Measurements from ENCODE around the gene TSPAN33.
A peak's percentile ranks its signal among the peaks of the same experiment; 100 is the strongest.
"Not testable (repeated sequence)": the region's sequence is repeated elsewhere in the genome, so short reads cannot be mapped to it uniquely, and the experiment has no call there.

TSPAN33 gene

DNA sequence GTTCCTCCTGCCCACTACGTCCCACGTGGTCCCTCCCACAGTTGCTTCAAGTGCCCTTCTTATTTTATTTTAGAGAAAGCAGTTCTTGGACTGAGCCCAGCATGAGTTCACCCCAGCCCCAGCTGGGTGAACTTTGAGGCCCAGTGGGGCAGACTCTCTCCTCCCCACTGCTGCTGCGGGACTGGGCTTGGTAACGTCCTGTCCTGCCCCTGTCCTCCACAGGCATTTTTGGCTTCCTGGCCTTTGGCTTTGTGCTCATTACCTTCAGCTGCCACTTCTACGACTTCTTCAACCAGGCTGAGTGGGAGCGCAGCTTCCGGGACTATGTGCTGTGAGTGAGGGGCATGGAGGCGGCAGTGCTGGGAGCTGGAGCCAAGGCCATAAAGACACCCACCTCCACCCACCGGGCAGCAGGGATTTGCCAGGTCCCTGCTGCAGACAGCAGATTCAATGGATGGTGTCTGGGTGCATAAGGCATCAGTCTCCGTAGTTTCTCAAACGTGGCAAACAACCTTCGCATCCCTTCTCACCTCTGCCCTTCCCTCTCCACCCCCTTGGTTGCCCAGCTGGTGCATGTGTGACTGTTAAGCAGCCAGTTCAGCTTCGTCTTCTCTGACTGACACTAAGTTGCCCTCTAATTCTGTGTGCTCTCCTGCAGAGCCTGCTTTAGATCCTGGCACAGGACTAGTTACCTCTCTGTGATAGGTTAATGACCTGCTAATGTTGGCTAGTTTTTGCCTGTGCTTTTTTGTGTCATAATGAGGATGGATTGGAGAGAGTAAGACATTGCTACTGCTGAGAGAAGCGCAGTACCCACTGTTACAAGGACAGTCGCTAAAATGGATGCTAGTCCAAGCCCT, 64.8 kb downstream of the TSPAN33 start:
- DNase-seq = no peak

DNA sequence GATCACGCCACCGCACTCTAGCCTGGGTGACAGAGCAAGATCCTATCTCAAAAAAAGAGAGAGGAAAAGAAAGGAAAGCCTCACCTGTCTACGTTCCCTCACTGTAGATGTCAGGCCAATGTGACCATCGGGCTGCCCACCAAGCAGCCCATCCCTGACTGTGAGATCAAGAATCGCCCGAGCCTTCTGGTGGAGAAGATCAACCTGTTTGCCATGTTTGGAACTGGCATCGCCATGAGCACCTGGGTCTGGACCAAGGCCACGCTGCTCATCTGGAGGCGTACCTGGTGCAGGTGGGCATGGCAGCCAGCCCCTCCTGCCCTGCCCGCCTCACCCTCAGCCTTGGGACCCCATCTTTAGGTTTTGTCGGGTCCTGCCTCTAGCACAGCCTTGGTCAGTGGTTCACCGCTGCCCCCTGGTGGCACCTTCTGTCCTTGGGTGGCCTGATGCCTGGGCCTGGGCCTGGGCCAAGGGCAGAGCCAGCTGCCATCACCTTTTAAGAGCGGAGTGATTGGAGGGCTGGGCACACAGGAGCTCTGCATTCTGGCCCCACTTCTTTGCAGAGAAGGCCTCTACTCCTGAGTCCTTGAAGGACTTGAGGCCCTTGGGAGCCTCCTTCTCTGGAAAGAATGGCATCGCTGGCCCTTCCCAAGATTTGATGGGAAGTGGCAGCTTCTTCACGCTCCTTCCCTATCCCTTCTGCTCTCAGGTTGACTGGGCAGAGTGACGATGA, 65.9 kb downstream of the TSPAN33 start:
- DNase-seq = peak; percentile 31

DNA sequence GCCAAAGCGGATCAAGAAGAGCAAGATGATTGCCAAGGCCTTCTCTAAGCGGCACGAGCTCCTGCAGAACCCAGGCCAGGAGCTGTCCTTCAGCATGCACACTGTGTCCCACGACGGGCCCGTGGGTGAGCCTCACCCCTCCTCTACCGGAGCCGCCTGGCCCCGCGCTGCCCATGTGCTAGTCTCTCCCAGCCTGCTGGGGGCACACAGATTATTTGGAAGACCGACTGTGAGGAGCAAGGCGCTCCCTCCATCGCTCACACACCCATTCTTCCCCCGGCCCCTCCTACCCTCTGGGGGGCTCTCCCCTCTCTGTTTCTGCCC, 66.4 kb downstream of the TSPAN33 start:
- DNase-seq = no peak

DNA sequence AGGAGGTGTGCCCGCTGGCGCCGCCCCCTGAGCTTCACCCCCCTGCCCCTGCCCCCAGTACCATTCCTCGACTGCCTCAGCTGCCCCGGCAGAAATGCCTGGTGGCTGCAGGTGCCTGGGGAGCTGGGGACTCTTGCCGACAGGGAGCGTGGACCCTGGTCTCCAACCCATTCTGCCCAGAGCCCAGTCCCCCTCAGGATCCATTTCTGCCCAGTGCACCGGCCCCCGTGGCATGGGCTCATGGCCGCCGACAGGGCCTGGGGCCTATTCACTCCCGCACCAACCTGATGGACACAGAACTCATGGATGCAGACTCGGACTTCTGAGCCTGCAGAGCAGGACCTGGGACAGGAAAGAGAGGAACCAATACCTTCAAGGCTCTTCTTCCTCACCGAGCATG, 67.6 kb downstream of the TSPAN33 start:
- DNase-seq = no peak

DNA sequence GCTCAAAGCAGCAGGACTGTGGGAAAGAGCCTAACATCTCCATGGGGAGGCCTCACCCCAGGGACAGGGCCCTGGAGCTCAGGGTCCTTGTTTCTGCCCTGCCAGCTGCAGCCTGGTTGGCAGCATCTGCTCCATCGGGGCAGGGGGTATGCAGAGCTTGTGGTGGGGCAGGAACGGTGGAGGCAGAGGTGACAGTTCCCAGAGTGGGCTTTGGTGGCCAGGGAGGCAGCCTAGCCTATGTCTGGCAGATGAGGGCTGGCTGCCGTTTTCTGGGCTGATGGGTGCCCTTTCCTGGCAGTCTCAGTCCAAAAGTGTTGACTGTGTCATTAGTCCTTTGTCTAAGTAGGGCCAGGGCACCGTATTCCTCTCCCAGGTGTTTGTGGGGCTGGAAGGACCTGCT, 68.1 kb downstream of the TSPAN33 start:
- DNase-seq = no peak

DNA sequence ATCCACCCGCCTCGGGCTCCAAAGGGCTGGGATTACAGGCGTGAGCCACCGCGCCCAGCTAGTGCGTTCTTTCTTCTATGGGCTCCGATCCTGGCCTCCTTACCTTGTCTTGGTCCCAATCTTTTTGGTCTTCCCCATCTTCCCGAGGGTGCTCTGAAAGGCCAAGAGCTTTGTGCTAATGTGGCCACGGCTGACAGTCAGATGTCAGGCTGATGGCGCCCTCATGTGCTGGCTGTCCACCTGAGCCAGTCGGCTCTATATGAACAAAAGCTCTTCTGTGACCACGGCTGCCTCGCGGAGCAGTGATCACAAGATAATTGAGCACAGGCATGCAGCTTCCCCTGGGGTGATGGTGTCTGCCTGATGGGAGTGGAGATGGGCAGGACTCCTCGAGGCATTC, 69.3 kb downstream of the TSPAN33 start:
- peak; percentile 17 for DNase-seq

DNA sequence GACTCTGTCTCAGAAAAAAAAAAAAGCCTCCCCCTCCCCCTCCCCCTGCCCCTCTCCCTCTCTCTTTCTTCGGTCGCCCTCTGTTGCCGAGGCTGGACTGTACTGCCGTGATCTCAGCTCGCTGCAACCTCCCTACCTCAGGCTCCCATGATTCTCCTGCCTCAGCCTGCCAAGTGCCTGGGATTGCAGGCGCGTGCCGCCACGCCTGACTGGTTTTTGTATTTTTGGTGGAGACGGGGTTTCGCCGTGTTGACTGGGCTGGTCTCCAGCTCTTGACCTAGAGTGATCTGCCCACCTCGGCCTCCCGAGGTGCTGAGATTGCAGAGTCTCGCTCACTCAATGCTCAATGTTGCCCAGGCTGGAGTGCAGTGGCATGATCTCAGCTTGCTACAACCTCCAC, 71.2 kb downstream of the TSPAN33 start:
- not testable (repeated sequence) for DNase-seq

DNA sequence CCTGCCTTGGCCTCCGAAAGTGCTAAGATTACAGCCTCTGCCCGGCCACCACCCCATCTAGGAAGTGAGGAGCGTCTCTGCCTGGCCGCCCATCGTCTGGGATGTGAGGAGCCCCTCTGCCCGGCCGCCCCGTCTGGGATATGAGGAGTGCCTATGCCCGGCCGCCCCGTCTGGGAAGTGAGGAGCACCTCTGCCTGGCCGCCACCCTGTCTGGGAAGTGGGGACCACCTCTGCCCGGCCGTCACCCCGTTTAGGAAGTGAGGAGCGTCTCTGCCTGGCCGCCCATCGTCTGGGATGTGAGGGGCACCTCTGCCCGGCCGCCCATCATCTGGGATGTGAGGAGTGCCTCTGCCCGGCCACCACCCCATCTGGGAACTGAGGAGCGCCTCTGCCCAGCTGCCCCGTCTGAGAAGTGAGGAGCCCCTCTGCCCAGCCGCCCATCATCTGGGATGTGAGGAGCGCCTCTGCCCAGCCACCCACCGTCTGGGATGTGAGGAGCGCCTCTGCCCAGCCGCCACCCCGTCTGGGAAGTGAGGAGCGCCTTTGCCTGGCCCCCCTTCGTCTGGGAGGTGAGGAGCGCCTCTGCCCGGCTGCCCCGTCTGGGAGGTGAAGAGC, 71.7 kb downstream of the TSPAN33 start:
- not testable (repeated sequence) for DNase-seq

DNA sequence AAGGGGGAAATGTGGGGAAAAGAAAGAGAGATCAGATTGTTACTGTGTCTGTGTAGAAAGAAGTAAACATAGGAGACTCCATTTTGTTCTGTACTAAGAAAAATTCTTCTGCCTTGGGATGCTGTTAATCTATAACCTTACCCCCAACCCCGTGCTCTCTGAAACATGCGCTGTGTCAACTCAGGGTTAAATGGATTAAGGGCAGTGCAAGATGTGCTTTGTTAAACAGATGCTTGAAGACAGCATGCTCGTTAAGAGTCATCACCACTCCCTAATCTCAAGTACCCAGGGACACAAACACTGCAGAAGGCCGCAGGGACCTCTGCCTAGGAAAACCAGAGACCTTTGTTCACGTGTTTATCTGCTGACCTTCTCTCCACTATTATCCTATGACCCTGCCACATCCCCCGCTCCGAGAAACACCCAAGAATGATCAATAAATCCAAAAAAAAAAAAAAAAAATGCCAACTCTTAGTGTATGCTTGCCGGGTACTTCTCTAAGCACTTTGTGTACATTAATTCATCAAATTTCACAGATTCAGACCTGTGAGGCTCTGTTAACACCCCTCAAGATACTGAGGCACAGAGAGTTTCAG, 72.4 kb downstream of the TSPAN33 start:
- not testable (repeated sequence) for DNase-seq

DNA sequence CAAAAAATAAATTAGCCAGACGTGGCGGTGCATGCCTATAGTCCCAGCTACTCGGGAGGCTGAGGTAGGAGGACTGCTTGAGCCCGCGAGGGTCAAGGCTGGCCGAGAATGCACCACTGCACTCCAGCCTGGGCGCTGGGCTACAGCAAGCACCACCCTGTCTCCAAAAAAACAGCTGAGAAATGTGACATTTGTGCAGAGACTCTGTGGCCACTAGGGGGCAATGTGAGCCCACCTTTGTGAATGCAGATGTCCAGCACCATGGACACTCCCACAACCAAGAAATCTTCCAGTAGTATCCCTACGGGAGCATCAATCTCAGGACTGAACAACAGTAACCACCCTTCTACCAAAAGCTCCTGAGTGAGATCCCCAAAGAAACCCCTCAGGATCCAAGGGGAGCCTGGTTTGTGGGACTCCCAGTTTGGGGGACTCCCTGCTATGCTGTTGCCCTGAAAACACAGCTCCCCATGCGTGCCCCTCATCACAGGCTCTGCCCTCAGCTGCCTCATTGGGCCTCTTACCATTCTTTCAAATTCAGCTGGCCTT, 74.1 kb downstream of the TSPAN33 start:
- DNase-seq = peak; percentile 73

DNA sequence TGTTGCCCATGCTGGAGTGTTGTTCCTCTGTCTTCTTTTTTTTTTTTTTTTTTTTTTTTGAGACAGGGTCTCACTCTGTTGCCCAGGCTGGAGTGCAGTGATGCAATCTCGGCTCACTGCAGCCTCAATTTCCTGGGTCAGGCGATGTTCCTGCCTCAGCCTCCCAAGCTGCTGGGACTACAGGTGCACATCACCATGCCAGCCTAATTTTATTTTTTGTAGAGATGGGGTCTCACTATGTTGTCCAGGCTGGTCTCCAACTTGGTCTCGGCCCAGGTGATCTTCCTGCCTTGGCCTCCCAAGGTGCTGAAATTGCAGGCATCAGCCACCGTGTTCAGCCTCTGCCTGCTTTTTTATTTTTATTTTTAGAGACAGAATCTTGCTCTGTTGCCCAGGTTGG, 74.7 kb downstream of the TSPAN33 start:
- not testable (repeated sequence) for DNase-seq
